Parathyroid adenoma (tissue), 2 donors: ENCODE data around the gene DDI2.

Source experiments
- H2AFZ ChIP-seq: fragments of 300-600 bp; sonication (generic); one replicate; pipeline ENCODE4 v1.7.0; 2017; ENCODE audit warnings: antibody characterized with exemption, mild to moderate bottlenecking
- H3K27ac ChIP-seq: fragments of 300-600 bp; sonication (generic); one replicate; pipeline ENCODE4 v1.7.0; 2017
- H3K27me3 ChIP-seq: fragments of 300-600 bp; sonication (generic); one replicate; pipeline ENCODE4 v1.7.0; 2017; ENCODE audit warnings: low read length; ENCODE audit not compliant: control insufficient read depth, insufficient read depth
- H3K36me3 ChIP-seq: fragments of 300-600 bp; sonication (generic); one replicate; pipeline ENCODE4 v1.7.0; 2017; ENCODE audit warnings: low read length; ENCODE audit not compliant: control insufficient read depth, insufficient read depth
- H3K4me1 ChIP-seq: fragments of 300-600 bp; sonication (generic); one replicate; pipeline ENCODE4 v1.7.0; 2017; ENCODE audit warnings: control low read depth
- H3K4me2 ChIP-seq: fragments of 300-600 bp; sonication (generic); one replicate; pipeline ENCODE4 v1.7.0; 2017; ENCODE audit warnings: low read length
- H3K4me3 ChIP-seq: fragments of 300-600 bp; sonication (generic); one replicate; pipeline ENCODE4 v1.7.0; 2017; ENCODE audit warnings: low read depth, low read length
- H3K79me2 ChIP-seq: fragments of 300-600 bp; sonication (generic); one replicate; pipeline ENCODE4 v1.7.0; 2017; ENCODE audit warnings: control low read depth
- H3K9ac ChIP-seq: fragments of 300-600 bp; sonication (generic); one replicate; pipeline ENCODE4 v1.7.0; 2017; ENCODE audit warnings: mild to moderate bottlenecking
- H3K9me3 ChIP-seq: fragments of 300-600 bp; sonication (generic); one replicate; pipeline ENCODE4 v1.7.0; 2017; ENCODE audit warnings: low read length; ENCODE audit not compliant: control insufficient read depth
- TF ChIP-seq, protein P1 (sequence below): fragments of 300-600 bp; sonication (generic); IDR thresholded peaks from one replicate; pipeline ENCODE4 v1.7.0; 2017; ENCODE audit warnings: antibody characterized with exemption, mild to moderate bottlenecking
- donor health status: primary hyperparathyroidism.

DDI2 gene

DNA sequence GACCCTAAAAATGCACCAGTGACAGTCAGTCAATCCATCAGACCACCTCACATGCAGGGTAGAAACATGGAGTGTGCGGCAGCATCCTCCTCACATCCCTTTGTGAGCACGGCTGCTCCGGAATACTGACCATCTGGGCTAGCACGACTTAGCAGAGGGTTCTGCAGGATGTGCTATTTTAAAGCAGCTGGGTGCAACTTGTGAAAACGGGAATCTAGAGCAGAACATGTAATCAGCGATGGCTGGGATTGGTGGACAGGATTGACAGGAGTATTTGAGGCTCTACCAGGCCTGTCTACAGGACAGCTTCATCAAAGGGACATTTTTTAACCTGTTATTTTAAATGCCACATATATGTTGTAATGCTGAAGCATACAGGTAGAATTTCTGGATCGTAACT is 50.1 kb downstream of the DDI2 start:
- Histone ChIP-seq H3K27me3 (no peaks in the 10 kb centered on the region), H3K4me2 (no peak overlapping the region), H3K9ac (no peak overlapping the region), H3K36me3 (no peaks in the 10 kb centered on the region), H3K9me3 (no peaks in the 10 kb centered on the region), H3K4me1 (no peaks in the 10 kb centered on the region), H3K79me2 (no peaks in the 10 kb centered on the region), H2AFZ (no peak overlapping the region), H3K27ac (no peak overlapping the region), H3K4me3 (no peak overlapping the region)
- TF ChIP-seq, protein P1, sequence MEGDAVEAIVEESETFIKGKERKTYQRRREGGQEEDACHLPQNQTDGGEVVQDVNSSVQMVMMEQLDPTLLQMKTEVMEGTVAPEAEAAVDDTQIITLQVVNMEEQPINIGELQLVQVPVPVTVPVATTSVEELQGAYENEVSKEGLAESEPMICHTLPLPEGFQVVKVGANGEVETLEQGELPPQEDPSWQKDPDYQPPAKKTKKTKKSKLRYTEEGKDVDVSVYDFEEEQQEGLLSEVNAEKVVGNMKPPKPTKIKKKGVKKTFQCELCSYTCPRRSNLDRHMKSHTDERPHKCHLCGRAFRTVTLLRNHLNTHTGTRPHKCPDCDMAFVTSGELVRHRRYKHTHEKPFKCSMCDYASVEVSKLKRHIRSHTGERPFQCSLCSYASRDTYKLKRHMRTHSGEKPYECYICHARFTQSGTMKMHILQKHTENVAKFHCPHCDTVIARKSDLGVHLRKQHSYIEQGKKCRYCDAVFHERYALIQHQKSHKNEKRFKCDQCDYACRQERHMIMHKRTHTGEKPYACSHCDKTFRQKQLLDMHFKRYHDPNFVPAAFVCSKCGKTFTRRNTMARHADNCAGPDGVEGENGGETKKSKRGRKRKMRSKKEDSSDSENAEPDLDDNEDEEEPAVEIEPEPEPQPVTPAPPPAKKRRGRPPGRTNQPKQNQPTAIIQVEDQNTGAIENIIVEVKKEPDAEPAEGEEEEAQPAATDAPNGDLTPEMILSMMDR = no peak

DNA sequence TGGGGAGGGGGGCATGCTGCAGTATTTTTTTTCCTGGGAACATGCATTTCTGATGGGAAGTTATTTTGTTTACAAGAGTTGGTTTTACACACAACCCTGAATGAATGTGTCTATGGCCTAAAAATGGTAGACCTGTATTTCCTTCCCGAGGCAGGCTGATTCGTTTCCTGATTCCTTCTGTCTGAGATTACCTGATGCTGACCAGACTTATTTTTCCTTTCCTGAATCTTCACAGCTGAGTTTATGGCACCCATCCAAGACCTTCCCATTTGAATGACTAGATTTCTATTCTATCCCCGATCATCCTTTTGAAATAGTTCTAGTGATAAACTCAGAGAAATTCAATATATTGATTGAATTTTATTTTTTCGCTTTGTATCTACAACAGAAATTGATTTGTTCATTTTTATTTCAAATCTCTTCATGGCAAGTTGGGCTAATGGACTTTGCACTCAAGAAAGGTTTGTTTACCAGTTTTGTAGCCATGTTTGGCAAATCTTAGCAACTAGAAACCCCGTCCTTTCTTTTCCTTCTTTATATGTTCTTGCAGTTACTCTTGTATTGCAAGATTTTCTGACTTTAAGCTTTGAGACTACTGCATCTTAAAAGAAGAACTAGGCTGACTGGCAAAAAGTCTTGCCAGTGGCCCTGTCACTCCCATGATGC is 51.0 kb downstream of the DDI2 start:
- no peak overlapping the region for H2AFZ ChIP-seq
- no peak overlapping the region for H3K4me2 ChIP-seq
- no peaks in the 10 kb centered on the region for H3K79me2 ChIP-seq
- H3K4me1 ChIP-seq = no peaks in the 10 kb centered on the region
- H3K27me3 ChIP-seq = no peaks in the 10 kb centered on the region
- H3K9me3 ChIP-seq = no peaks in the 10 kb centered on the region
- no peak overlapping the region for H3K27ac ChIP-seq
- H3K9ac ChIP-seq = no peak overlapping the region
- H3K36me3 ChIP-seq = no peaks in the 10 kb centered on the region
- no peak overlapping the region for H3K4me3 ChIP-seq
- TF ChIP-seq, protein P1 = no peak

DNA sequence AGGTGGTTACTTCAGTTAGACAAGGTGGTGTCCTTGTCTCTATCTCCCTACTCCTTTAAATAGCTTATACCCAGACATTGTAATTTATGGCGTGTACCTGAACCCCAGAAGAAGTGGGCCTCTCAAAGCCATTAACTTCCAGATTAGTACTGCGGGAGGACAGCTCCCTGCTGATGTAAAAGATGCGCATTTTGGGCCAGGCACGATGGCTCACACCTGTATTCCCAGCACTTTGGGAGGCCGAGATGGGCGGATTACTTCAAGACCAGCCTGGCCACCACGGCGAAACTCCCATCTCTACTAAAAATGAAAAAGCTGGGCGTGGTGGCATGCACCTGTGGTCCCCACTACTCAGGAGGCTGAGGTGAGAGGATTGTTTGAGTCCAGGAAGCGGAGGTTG is 51.8 kb downstream of the DDI2 start:
- Histone ChIP-seq H3K4me1 (no peaks in the 10 kb centered on the region), H3K79me2 (no peaks in the 10 kb centered on the region), H3K36me3 (no peaks in the 10 kb centered on the region), H3K9me3 (no peaks in the 10 kb centered on the region), H3K4me2 (no peak overlapping the region), H2AFZ (no peak overlapping the region), H3K27me3 (no peaks in the 10 kb centered on the region), H3K4me3 (no peak overlapping the region), H3K9ac (no peak overlapping the region), H3K27ac (no peak overlapping the region)
- TF ChIP-seq, protein P1 = no peak

DNA sequence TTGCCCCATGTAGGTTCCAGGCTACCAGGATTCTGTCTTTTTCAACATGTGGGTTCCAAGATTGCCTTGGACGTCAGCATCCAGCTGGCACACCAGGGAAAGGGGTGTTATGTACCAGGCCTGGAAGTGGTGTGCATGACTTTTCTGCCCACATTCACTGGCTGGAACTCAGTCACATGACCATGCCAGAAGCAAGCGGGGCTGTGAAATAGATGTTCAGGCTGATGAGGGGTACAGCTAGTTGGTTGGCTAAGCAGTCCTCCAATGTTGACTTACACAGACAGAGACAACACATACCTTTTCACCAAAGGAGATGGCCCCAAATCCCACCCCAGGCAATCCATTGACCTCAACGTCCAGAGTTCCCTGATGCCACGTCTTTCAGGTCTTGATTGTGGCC is 52.6 kb downstream of the DDI2 start:
- Histone ChIP-seq H3K27me3 (no peaks in the 10 kb centered on the region), H3K27ac (no peak overlapping the region), H3K9me3 (no peaks in the 10 kb centered on the region), H3K79me2 (no peaks in the 10 kb centered on the region), H3K4me2 (no peak overlapping the region), H3K4me1 (no peaks in the 10 kb centered on the region), H3K4me3 (no peak overlapping the region), H2AFZ (no peak overlapping the region), H3K9ac (no peak overlapping the region), H3K36me3 (no peaks in the 10 kb centered on the region)
- TF ChIP-seq, protein P1 = no peak

DNA sequence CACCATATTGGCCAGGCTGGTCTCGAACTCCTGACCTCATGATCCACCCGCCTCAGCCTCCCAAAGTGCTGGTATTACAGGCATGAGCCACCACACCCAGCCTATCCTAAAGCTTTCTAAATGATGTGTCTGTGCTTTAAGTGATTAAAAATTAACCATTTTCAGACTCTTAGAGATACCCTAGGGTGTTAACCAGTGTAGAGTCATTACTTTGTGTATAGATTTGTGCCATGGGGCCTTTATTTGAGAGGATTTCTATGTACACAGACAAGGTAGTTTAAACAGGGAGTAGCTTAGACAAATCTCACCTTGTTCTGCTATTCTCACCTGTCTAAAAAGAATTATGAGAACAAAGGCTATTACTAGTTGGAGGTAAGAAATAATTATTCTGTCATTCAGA is 54.2 kb downstream of the DDI2 start:
- Histone ChIP-seq H2AFZ (no peak overlapping the region), H3K27me3 (no peaks in the 10 kb centered on the region), H3K27ac (no peak overlapping the region), H3K9me3 (no peaks in the 10 kb centered on the region), H3K79me2 (no peaks in the 10 kb centered on the region), H3K4me1 (no peaks in the 10 kb centered on the region), H3K36me3 (no peaks in the 10 kb centered on the region), H3K4me2 (no peak overlapping the region), H3K4me3 (no peak overlapping the region), H3K9ac (no peak overlapping the region)
- TF ChIP-seq, protein P1 = no peak
